NCI-H526 (cell line): ENCODE measurements around the gene BEND4.

Source experiments
- DNase-seq, 2 experiments: peaks; one replicate each; lab custom pipeline; 2025; lab: John Stamatoyannopoulos, UW

The BEND4 gene

GRCh38 chr4:42104521-42104920 lies 47.9 kb downstream of the BEND4 start:
- no peak for DNase-seq

- no peak for DNase-seq
Observed at GRCh38 chr4:42101446-42101975, 50.9 kb downstream of the BEND4 start.

- no peak for DNase-seq
Observed at GRCh38 chr4:42088386-42088785, 64.1 kb downstream of the BEND4 start.

- DNase-seq, result no peak
Observed at GRCh38 chr4:42083816-42084215, 68.6 kb downstream of the BEND4 start.

- DNase-seq, result no peak
Observed at GRCh38 chr4:42080306-42080705, 72.1 kb downstream of the BEND4 start.

- no peak for DNase-seq
Observed at GRCh38 chr4:42078184-42078801, 74.2 kb downstream of the BEND4 start.

GRCh38 chr4:42074294-42074693 lies 78.2 kb downstream of the BEND4 start:
- DNase-seq, result no peak

GRCh38 chr4:42070463-42070862 lies 82.0 kb downstream of the BEND4 start:
- no peak for DNase-seq

- no peak for DNase-seq
Observed at GRCh38 chr4:42067264-42067663, 85.2 kb downstream of the BEND4 start.

GRCh38 chr4:42066402-42066801 lies 86.1 kb downstream of the BEND4 start:
- DNase-seq, result no peak
